ENCODE measurements around the gene MUC5AC. TPM values are rescaled to one million over a fixed set of nuclear protein-coding genes. Genes with fewer than 3 reads are reported as not detected.
"Not testable (repeated sequence)": the region's sequence is repeated elsewhere in the genome, so short reads cannot be mapped to it uniquely, and the experiment has no call there.

Gene MUC5AC
- total RNA-seq, 5 donors from 2014 or later (not counting 1 experiment from before 2014, with no cell fraction given) = 0.03 TPM; not detected in 2

- H3K36me3 Mint-ChIP-seq; H3K4me3 ChIP-seq (ENCODE audit: control insufficient read depth in 1 of 2, extremely low read depth in 1 of 2, low read length in 1 of 2); POLR2A ChIA-PET; H3K27ac ChIP-seq (ENCODE audit: low read length); H3K27ac Mint-ChIP-seq; H3K9me3 ChIP-seq; H3K27me3 Mint-ChIP-seq; H3K4me1 Mint-ChIP-seq; H3K4me1 ChIP-seq (ENCODE audit: control insufficient read depth in 1 of 2, extremely low read depth in 1 of 2, insufficient read depth in 2 of 2, low read length in 2 of 2); H3K4me3 Mint-ChIP-seq; DNase-seq; ATAC-seq (replicated peaks in 1 of 4); H3K36me3 ChIP-seq (ENCODE audit: control insufficient read depth in 2 of 2, extremely low read depth in 1 of 2, insufficient read depth in 1 of 2, low read length in 1 of 2); CTCF ChIA-PET; H3K9me3 Mint-ChIP-seq: not testable (repeated sequence)
- 89% methylated on average over 3 of the region's 3 CpGs for WGBS (ENCODE audit: insufficient coverage)
- peaks cover 0 to 11% of the 10 kb centered on the region in 2 experiments for H3K27me3 ChIP-seq (replicated peaks in 1 of 2; ENCODE audit: control insufficient read depth in 2 of 2, extremely low read depth in 1 of 2, insufficient read depth in 2 of 2, low read length in 1 of 2)
Measured at GRCh38 chr11:1173396-1173795, 15.6 kb downstream of the MUC5AC start.

GRCh38 chr11:1174441-1175370 lies 17.0 kb downstream of the MUC5AC start:
- Mint-ChIP-seq H3K9me3 (peaks cover 0 to 4% (median 0%) of the 10 kb centered on the region in 3 donors), H3K36me3 (no peaks in the 10 kb centered on the region), H3K4me3 (no peak overlapping the region), H3K27ac (no peak overlapping the region), H3K27me3 (peaks cover 0 to 4% of the 10 kb centered on the region in 2 donors), H3K4me1 (no peaks in the 10 kb centered on the region)
- H3K9me3 ChIP-seq = no peaks in the 10 kb centered on the region
- H3K27ac ChIP-seq (ENCODE audit: low read length) = no peak overlapping the region
- no peak for DNase-seq
- WGBS (ENCODE audit: insufficient coverage) = 95% methylated on average over 36 of the region's 39 CpGs
- no peak overlapping the region for H3K4me3 ChIP-seq (ENCODE audit: control insufficient read depth in 1 of 2, extremely low read depth in 1 of 2, low read length in 1 of 2)
- POLR2A ChIA-PET = no interaction called here
- H3K36me3 ChIP-seq (ENCODE audit: control insufficient read depth in 2 of 2, extremely low read depth in 1 of 2, insufficient read depth in 1 of 2, low read length in 1 of 2) = no peaks in the 10 kb centered on the region
- CTCF ChIA-PET = no interaction called here
- H3K27me3 ChIP-seq (replicated peaks in 1 of 2; ENCODE audit: control insufficient read depth in 2 of 2, extremely low read depth in 1 of 2, insufficient read depth in 2 of 2, low read length in 1 of 2) = peaks cover 0 to 15% of the 10 kb centered on the region in 2 experiments
- no peak for ATAC-seq (replicated peaks in 1 of 4)
- H3K4me1 ChIP-seq (ENCODE audit: control insufficient read depth in 1 of 2, extremely low read depth in 1 of 2, insufficient read depth in 2 of 2, low read length in 2 of 2) = no peaks in the 10 kb centered on the region

GRCh38 chr11:1175461-1176223 lies 17.9 kb downstream of the MUC5AC start:
- peaks cover 0 to 4% (median 0%) of the 10 kb centered on the region in 3 donors for H3K9me3 Mint-ChIP-seq
- ChIA-PET CTCF (no interaction called here), POLR2A (no interaction called here)
- no peaks in the 10 kb centered on the region for H3K36me3 Mint-ChIP-seq
- no peak overlapping the region for H3K27ac Mint-ChIP-seq
- WGBS (ENCODE audit: insufficient coverage) = 89% methylated on average over 22 of the region's 22 CpGs
- no peaks in the 10 kb centered on the region for H3K4me1 Mint-ChIP-seq
- ATAC-seq (replicated peaks in 1 of 4) (no peak), DNase-seq (no peak)
- no peak overlapping the region for H3K4me3 Mint-ChIP-seq
- Histone ChIP-seq H3K27me3 (replicated peaks in 1 of 2; ENCODE audit: control insufficient read depth in 2 of 2, extremely low read depth in 1 of 2, insufficient read depth in 2 of 2, low read length in 1 of 2) (peaks cover 0 to 20% of the 10 kb centered on the region in 2 experiments), H3K4me3 (ENCODE audit: control insufficient read depth in 1 of 2, extremely low read depth in 1 of 2, low read length in 1 of 2) (no peak overlapping the region), H3K36me3 (ENCODE audit: control insufficient read depth in 2 of 2, extremely low read depth in 1 of 2, insufficient read depth in 1 of 2, low read length in 1 of 2) (no peaks in the 10 kb centered on the region), H3K27ac (ENCODE audit: low read length) (no peak overlapping the region), H3K4me1 (ENCODE audit: control insufficient read depth in 1 of 2, extremely low read depth in 1 of 2, insufficient read depth in 2 of 2, low read length in 2 of 2) (no peaks in the 10 kb centered on the region), H3K9me3 (no peaks in the 10 kb centered on the region)
- peaks cover 0 to 4% of the 10 kb centered on the region in 2 donors for H3K27me3 Mint-ChIP-seq

DNA sequence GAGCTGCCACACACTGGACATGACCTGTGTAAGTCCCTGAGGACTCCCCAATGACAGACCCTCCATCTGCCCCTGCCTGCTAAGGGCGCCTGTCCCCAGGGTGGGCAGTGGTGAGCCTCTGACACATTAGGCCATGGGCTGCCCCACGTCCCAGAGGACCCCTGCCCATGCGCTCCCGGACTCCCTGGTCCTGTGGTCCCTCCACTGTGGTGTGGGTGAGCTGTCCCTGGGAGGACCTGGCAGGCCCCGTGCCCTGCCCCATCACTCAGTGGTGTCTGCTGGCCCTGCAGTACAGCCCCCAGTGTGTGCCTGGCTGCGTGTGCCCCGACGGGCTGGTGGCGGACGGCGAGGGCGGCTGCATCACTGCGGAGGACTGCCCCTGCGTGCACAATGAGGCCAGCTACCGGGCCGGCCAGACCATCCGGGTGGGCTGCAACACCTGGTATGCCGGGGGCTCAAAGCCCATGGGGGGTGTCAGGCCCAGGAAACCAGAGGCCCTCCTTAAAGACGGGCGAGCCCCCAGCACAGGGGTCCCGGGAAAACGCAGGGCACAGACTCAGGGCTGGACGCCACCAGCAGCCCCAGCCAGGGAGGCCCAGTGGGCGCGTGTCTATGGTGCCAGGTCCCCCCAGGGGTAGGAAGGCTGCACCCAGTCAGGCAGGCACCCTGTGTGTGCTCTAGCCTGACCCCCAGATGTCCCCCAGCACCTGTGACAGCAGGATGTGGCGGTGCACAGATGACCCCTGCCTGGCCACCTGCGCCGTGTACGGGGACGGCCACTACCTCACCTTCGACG lies 18.7 kb downstream of the MUC5AC start:
- Histone ChIP-seq H3K27me3 (replicated peaks in 1 of 2; ENCODE audit: control insufficient read depth in 2 of 2, extremely low read depth in 1 of 2, insufficient read depth in 2 of 2, low read length in 1 of 2) (peaks cover 0 to 27% of the 10 kb centered on the region in 2 experiments), H3K4me3 (ENCODE audit: control insufficient read depth in 1 of 2, extremely low read depth in 1 of 2, low read length in 1 of 2) (no peak overlapping the region), H3K9me3 (no peaks in the 10 kb centered on the region), H3K36me3 (ENCODE audit: control insufficient read depth in 2 of 2, extremely low read depth in 1 of 2, insufficient read depth in 1 of 2, low read length in 1 of 2) (no peaks in the 10 kb centered on the region), H3K27ac (ENCODE audit: low read length) (no peak overlapping the region), H3K4me1 (ENCODE audit: control insufficient read depth in 1 of 2, extremely low read depth in 1 of 2, insufficient read depth in 2 of 2, low read length in 2 of 2) (peaks cover 0 to 2% of the 10 kb centered on the region in 2 experiments)
- H3K36me3 Mint-ChIP-seq = no peaks in the 10 kb centered on the region
- ATAC-seq (replicated peaks in 1 of 4) (no peak), DNase-seq (no peak)
- no peaks in the 10 kb centered on the region for H3K4me1 Mint-ChIP-seq
- H3K4me3 Mint-ChIP-seq = no peak overlapping the region
- WGBS (ENCODE audit: insufficient coverage) = 93% methylated on average over 30 of the region's 32 CpGs
- no peaks in the 10 kb centered on the region for H3K9me3 Mint-ChIP-seq
- H3K27me3 Mint-ChIP-seq = peaks cover 0 to 4% of the 10 kb centered on the region in 2 donors
- ChIA-PET CTCF (no interaction called here), POLR2A (no interaction called here)
- H3K27ac Mint-ChIP-seq = no peak overlapping the region

- H3K27me3 ChIP-seq (replicated peaks in 1 of 2; ENCODE audit: control insufficient read depth in 2 of 2, extremely low read depth in 1 of 2, insufficient read depth in 2 of 2, low read length in 1 of 2) = peaks cover 0 to 35% of the 10 kb centered on the region in 2 experiments
- no peak overlapping the region for H3K4me3 Mint-ChIP-seq
- ChIA-PET POLR2A (no interaction called here), CTCF (no interaction called here)
- no peaks in the 10 kb centered on the region for H3K9me3 Mint-ChIP-seq
- H3K4me1 Mint-ChIP-seq = peaks cover 0 to 2% (median 0%) of the 10 kb centered on the region in 3 donors
- H3K27ac ChIP-seq (ENCODE audit: low read length) = no peak overlapping the region
- DNase-seq = no peak
- H3K27ac Mint-ChIP-seq = peak overlapping the region in 1 of 2 donors; percentile 23
- WGBS (ENCODE audit: insufficient coverage) = 86% methylated on average over 31 of the region's 34 CpGs
- no peaks in the 10 kb centered on the region for H3K9me3 ChIP-seq
- H3K4me3 ChIP-seq (ENCODE audit: control insufficient read depth in 1 of 2, extremely low read depth in 1 of 2, low read length in 1 of 2) = no peak overlapping the region
- H3K36me3 Mint-ChIP-seq = no peaks in the 10 kb centered on the region
- H3K4me1 ChIP-seq (ENCODE audit: control insufficient read depth in 1 of 2, extremely low read depth in 1 of 2, insufficient read depth in 2 of 2, low read length in 2 of 2) = peaks cover 0 to 10% of the 10 kb centered on the region in 2 experiments
- no peak for ATAC-seq (replicated peaks in 1 of 4)
- no peaks in the 10 kb centered on the region for H3K36me3 ChIP-seq (ENCODE audit: control insufficient read depth in 2 of 2, extremely low read depth in 1 of 2, insufficient read depth in 1 of 2, low read length in 1 of 2)
- peaks cover 2 to 4% of the 10 kb centered on the region in 2 donors for H3K27me3 Mint-ChIP-seq
Measured at GRCh38 chr11:1177020-1177770, 19.4 kb downstream of the MUC5AC start.

- H3K27ac ChIP-seq (ENCODE audit: low read length) = no peak overlapping the region
- H3K4me3 ChIP-seq (ENCODE audit: control insufficient read depth in 1 of 2, extremely low read depth in 1 of 2, low read length in 1 of 2) = no peak overlapping the region
- H3K27me3 ChIP-seq (replicated peaks in 1 of 2; ENCODE audit: control insufficient read depth in 2 of 2, extremely low read depth in 1 of 2, insufficient read depth in 2 of 2, low read length in 1 of 2) = peaks cover 0 to 38% of the 10 kb centered on the region in 2 experiments
- Mint-ChIP-seq H3K9me3 (no peaks in the 10 kb centered on the region), H3K4me3 (no peak overlapping the region), H3K27ac (no peak overlapping the region), H3K27me3 (peaks cover 2 to 4% of the 10 kb centered on the region in 2 donors), H3K4me1 (peaks cover 0 to 2% (median 0%) of the 10 kb centered on the region in 3 donors), H3K36me3 (no peaks in the 10 kb centered on the region)
- no peaks in the 10 kb centered on the region for H3K9me3 ChIP-seq
- no peaks in the 10 kb centered on the region for H3K36me3 ChIP-seq (ENCODE audit: control insufficient read depth in 2 of 2, extremely low read depth in 1 of 2, insufficient read depth in 1 of 2, low read length in 1 of 2)
- WGBS (ENCODE audit: insufficient coverage) = 93% methylated on average over 12 of the region's 12 CpGs
- POLR2A ChIA-PET = no interaction called here
- CTCF ChIA-PET = no interaction called here
- ATAC-seq (replicated peaks in 1 of 4) (no peak), DNase-seq (no peak)
- peaks cover 0 to 10% of the 10 kb centered on the region in 2 experiments for H3K4me1 ChIP-seq (ENCODE audit: control insufficient read depth in 1 of 2, extremely low read depth in 1 of 2, insufficient read depth in 2 of 2, low read length in 2 of 2)
Measured at GRCh38 chr11:1177771-1178090, 20.0 kb downstream of the MUC5AC start.
